Peyer's patch (tissue), 4 donors: Measurements from ENCODE around the gene DERL2.

ENCODE experiments used
- CTCF ChIP-seq, 6 experiments: fragments of 450-650 bp in 4 of 6; fragments of 200-600 bp in 2 of 6; sonication (generic) in 1 of 6; IDR thresholded peaks; one replicate each; pipeline ENCODE4 v1.5.1; 2017 to 2019; ENCODE audit warnings: antibody characterized with exemption in 6 of 6, mild to moderate bottlenecking in 3 of 6, moderate library complexity in 1 of 6
- POLR2A ChIP-seq, 2 donors: fragments of 450-650 bp; IDR thresholded peaks; one replicate each; pipeline ENCODE4 v1.5.1; 2017; ENCODE audit warnings: antibody characterized with exemption in 2 of 2, mild to moderate bottlenecking in 2 of 2, moderate library complexity in 2 of 2

- no peak for TF ChIP-seq POLR2A (IDR thresholded peaks at IDR 0.05)
- no peak for TF ChIP-seq CTCF (IDR thresholded peaks at IDR 0.05)
These were observed 53.9 kb downstream of the DERL2 start for GRCh38 chr17:5431949-5432556.
